Caco-2 (cell line): ENCODE measurements around the gene SELENOS. TPM values are rescaled to one million over a fixed set of nuclear protein-coding genes. Genes with fewer than 3 reads are reported as not detected.

Source experiments
- BruUV-seq: library from RNA; stranded (reverse); fragments of 400-500 nt; replicated peaks from 2 replicates; lab custom pipeline; 2021; lab: Mats Ljungman, UMichigan
- CTCF ChIA-PET: fragments of 300-600 bp; sonication (Branson Sonifier 250); formaldehyde crosslinking; loops from one replicate; lab custom pipeline; 2022; ENCODE audit warnings: antibody characterized with exemption; lab: Charles Lee
- POLR2A ChIA-PET: fragments of 300-600 bp; sonication (Branson Sonifier 250); formaldehyde crosslinking; loops from one replicate; lab custom pipeline; 2022; ENCODE audit warnings: antibody characterized with exemption; lab: Charles Lee
- DNase-seq, 2 experiments: peaks; one replicate each; pipeline versions ENCODE4 v3.0.0 to v3.0.0-alpha.2; 2020 to 2022
- H3K27me3 ChIP-seq: replicated peaks from 2 replicates; pipeline ENCODE4 v1.6.0; 2011; ENCODE audit warnings: low read length; ENCODE audit not compliant: control insufficient read depth, insufficient read depth
- H3K36me3 ChIP-seq: 2 replicates; pipeline ENCODE4 v1.5.1; 2011; ENCODE audit warnings: low read length; ENCODE audit not compliant: control insufficient read depth, insufficient read depth
- H3K4me1 ChIP-seq: fragments of 250-450 bp; sonication (Bioruptor Pico); 2 replicates; pipeline ENCODE4 v1.5.1; 2020; ENCODE audit warnings: mild to moderate bottlenecking
- H3K4me3 ChIP-seq: 2 replicates; pipeline ENCODE4 v1.5.1; 2011; ENCODE audit warnings: low read depth, mild to moderate bottlenecking, control low read depth, low read length
- H3K9me3 ChIP-seq: fragments of 250-450 bp; sonication (Bioruptor Pico); 2 replicates; pipeline ENCODE4 v1.5.1; 2020; ENCODE audit warnings: mild to moderate bottlenecking, moderate library complexity
- H3K27ac Mint-ChIP-seq: one replicate; pipeline ENCODE4 v1.8.0; 2022; ENCODE audit warnings: mixed read lengths; ENCODE audit not compliant: unreplicated experiment
- H3K27me3 Mint-ChIP-seq: one replicate; pipeline ENCODE4 v1.8.0; 2022; ENCODE audit warnings: mixed read lengths; ENCODE audit not compliant: insufficient read depth, unreplicated experiment
- H3K36me3 Mint-ChIP-seq: one replicate; pipeline ENCODE4 v1.8.0; 2022; ENCODE audit warnings: mild to moderate bottlenecking, mixed read lengths; ENCODE audit not compliant: insufficient read depth, unreplicated experiment
- H3K4me1 Mint-ChIP-seq: one replicate; pipeline ENCODE4 v1.8.0; 2022; ENCODE audit warnings: low read depth, mixed read lengths; ENCODE audit not compliant: unreplicated experiment
- H3K4me3 Mint-ChIP-seq: one replicate; pipeline ENCODE4 v1.8.0; 2022; ENCODE audit warnings: mild to moderate bottlenecking, moderate library complexity, mixed read lengths; ENCODE audit not compliant: unreplicated experiment
- H3K9me3 Mint-ChIP-seq: one replicate; pipeline ENCODE4 v1.8.0; 2022; ENCODE audit warnings: mixed read lengths; ENCODE audit not compliant: unreplicated experiment
- CTCF ChIP-seq, 2 experiments: fragments of 200-600 bp in 1 of 2; IDR thresholded peaks; 1 replicate in 1 of 2; 2 replicates in 1 of 2; pipeline versions ENCODE4 v1.5.1 to v1.8.0; 2011 to 2022; ENCODE audit warnings: antibody characterized with exemption in 1 of 2, control low read depth in 1 of 2, inconsistent platforms in 1 of 2, low read depth in 1 of 2, low read length in 1 of 2, mild to moderate bottlenecking in 1 of 2, moderate library complexity in 1 of 2; ENCODE audit not compliant: insufficient read depth in 1 of 2, severe bottlenecking in 1 of 2, unreplicated experiment in 1 of 2
- intact Hi-C: fragments of 100-400 bp; cut with micrococcal nuclease; formaldehyde crosslinking; loops from one replicate; pipeline ENCODE4 v1.10.0; 2022; ENCODE audit not compliant: unreplicated experiment
- total RNA-seq: library from RNA; stranded (reverse); gene quantifications from 2 replicates; pipeline ENCODE4 v1.2.3, GENCODE V29; 2022

The SELENOS gene
- total RNA-seq, 1 experiment from 2014 or later, result 71.3 TPM

GRCh38 chr15:101277943-101278564 lies 769 bp upstream of the SELENOS start:
- H3K9me3 ChIP-seq, result no peaks in the 10 kb centered on the region
- peak overlapping the region; percentile 84 for H3K27ac Mint-ChIP-seq
- peaks cover 74% of the 10 kb centered on the region for H3K36me3 Mint-ChIP-seq
- no peaks in the 10 kb centered on the region for H3K27me3 Mint-ChIP-seq
- intact Hi-C loops, result no loop called here
- H3K4me1 Mint-ChIP-seq, result peaks cover 11% of the 10 kb centered on the region
- no peak for DNase-seq
- ChIA-PET CTCF (interaction anchor here (1.8 kb wide), 1 partner anchor 11 kb away, joined by 5 read pairs; no protein-coding TSS in a partner anchor), POLR2A (interaction anchor here (0.8 to 1.0 kb wide), 2 partner anchors 16 to 26 kb away, joined by 3 to 5 read pairs; partner anchors contain the start of gene CHSY1)
- TSS peak; percentile 97 for BruUV-seq
- TF ChIP-seq CTCF (IDR thresholded peaks at IDR 0.05; ENCODE audit: insufficient read depth in 1 of 2, low read depth in 1 of 2, low read length in 1 of 2, severe bottlenecking in 1 of 2, unreplicated experiment in 1 of 2), result no peak
- no peaks in the 10 kb centered on the region for H3K9me3 Mint-ChIP-seq
- peak overlapping the region; percentile 88 for H3K4me3 ChIP-seq
- peak overlapping the region; percentile 90 for H3K4me3 Mint-ChIP-seq
- no peaks in the 10 kb centered on the region for H3K27me3 ChIP-seq
- H3K4me1 ChIP-seq, result peaks cover 36% of the 10 kb centered on the region
- peaks cover 5% of the 10 kb centered on the region for H3K36me3 ChIP-seq

- H3K27me3 ChIP-seq, result no peaks in the 10 kb centered on the region
- no peaks in the 10 kb centered on the region for H3K9me3 ChIP-seq
- peaks cover 11% of the 10 kb centered on the region for H3K4me1 Mint-ChIP-seq
- DNase-seq, result peak in 1 of 2 experiments; percentile 39
- peak overlapping the region; percentile 90 for H3K4me3 Mint-ChIP-seq
- peaks cover 6% of the 10 kb centered on the region for H3K36me3 ChIP-seq
- intact Hi-C loops, result no loop called here
- H3K36me3 Mint-ChIP-seq, result peaks cover 70% of the 10 kb centered on the region
- BruUV-seq, result no TSS peak
- H3K27ac Mint-ChIP-seq, result peak overlapping the region; percentile 76
- H3K4me3 ChIP-seq, result peak overlapping the region; percentile 88
- POLR2A ChIA-PET, result no interaction called here
- CTCF ChIA-PET, result no interaction called here
- H3K9me3 Mint-ChIP-seq, result no peaks in the 10 kb centered on the region
- H3K4me1 ChIP-seq, result peaks cover 33% of the 10 kb centered on the region
- H3K27me3 Mint-ChIP-seq, result no peaks in the 10 kb centered on the region
- TF ChIP-seq CTCF (IDR thresholded peaks at IDR 0.05; ENCODE audit: insufficient read depth in 1 of 2, low read depth in 1 of 2, low read length in 1 of 2, severe bottlenecking in 1 of 2, unreplicated experiment in 1 of 2), result peak; percentile 13 to 33
These were observed 716 bp downstream of the SELENOS start for GRCh38 chr15:101276501-101277037.

GRCh38 chr15:101275018-101275417 lies 2.3 kb downstream of the SELENOS start:
- Histone ChIP-seq H3K4me1 (peaks cover 22% of the 10 kb centered on the region), H3K36me3 (peaks cover 6% of the 10 kb centered on the region), H3K27me3 (no peaks in the 10 kb centered on the region), H3K9me3 (no peaks in the 10 kb centered on the region), H3K4me3 (no peak overlapping the region)
- peaks cover 65% of the 10 kb centered on the region for H3K36me3 Mint-ChIP-seq
- no peak for DNase-seq
- intact Hi-C loops, result no loop called here
- TF ChIP-seq CTCF (IDR thresholded peaks at IDR 0.05; ENCODE audit: insufficient read depth in 1 of 2, low read depth in 1 of 2, low read length in 1 of 2, severe bottlenecking in 1 of 2, unreplicated experiment in 1 of 2), result no peak
- H3K27ac Mint-ChIP-seq, result no peak overlapping the region
- no peak overlapping the region for H3K4me3 Mint-ChIP-seq
- BruUV-seq, result no TSS peak
- no peaks in the 10 kb centered on the region for H3K9me3 Mint-ChIP-seq
- POLR2A ChIA-PET, result no interaction called here
- H3K27me3 Mint-ChIP-seq, result no peaks in the 10 kb centered on the region
- CTCF ChIA-PET, result interaction anchor here (0.5 kb wide), 1 partner anchor 380 kb away, joined by 3 read pairs; no protein-coding TSS in a partner anchor
- H3K4me1 Mint-ChIP-seq, result no peaks in the 10 kb centered on the region
